ENCODE measurements around the gene MAGEA10. TPM values are rescaled to one million over a fixed set of nuclear protein-coding genes. Genes with fewer than 3 reads are reported as not detected.
A peak's percentile ranks its signal among the peaks of the same experiment; 100 is the strongest.
"Not testable (repeated sequence)": the region's sequence is repeated elsewhere in the genome, so short reads cannot be mapped to it uniquely, and the experiment has no call there.

MAGEA10 gene
- total RNA-seq (ENCODE audit: insufficient read depth, low replicate concordance): 0.24 TPM

- no peak for DNase-seq (ENCODE audit: low spot score)
These were observed at the start of gene MAGEA10 for GRCh38 chrX:152138388-152138784. MAGEA10 (minus strand) TSS chrX:152138577; CDS start chrX:152135620, 2,957 bp downstream.

- no peak for DNase-seq (ENCODE audit: low spot score)
These were observed 39.3 kb upstream of the MAGEA10 start for GRCh38 chrX:152177497-152178269.

GRCh38 chrX:152177052-152177451 is 38.7 kb upstream of the MAGEA10 start:
- DNase-seq (ENCODE audit: low spot score): no peak

- not testable (repeated sequence) for DNase-seq (ENCODE audit: low spot score)
These were observed 37.5 kb upstream of the MAGEA10 start for GRCh38 chrX:152175892-152176291.

- not testable (repeated sequence) for DNase-seq (ENCODE audit: low spot score)
These were observed 35.5 kb upstream of the MAGEA10 start for GRCh38 chrX:152173923-152174322.

GRCh38 chrX:152170621-152171020 is 32.2 kb upstream of the MAGEA10 start:
- no peak for DNase-seq (ENCODE audit: low spot score)

GRCh38 chrX:152165033-152165743 is 26.8 kb upstream of the MAGEA10 start:
- DNase-seq (ENCODE audit: low spot score): no peak

GRCh38 chrX:152157042-152157441 is 18.7 kb upstream of the MAGEA10 start:
- no peak for DNase-seq (ENCODE audit: low spot score)

- DNase-seq (ENCODE audit: low spot score): no peak
These were observed 17.5 kb upstream of the MAGEA10 start for GRCh38 chrX:152155766-152156310.

GRCh38 chrX:152154050-152154449 is 15.7 kb upstream of the MAGEA10 start:
- DNase-seq (ENCODE audit: low spot score): no peak

- no peak for DNase-seq (ENCODE audit: low spot score)
These were observed 12.9 kb upstream of the MAGEA10 start for GRCh38 chrX:152151256-152151655.

- no peak for DNase-seq (ENCODE audit: low spot score)
These were observed 11.3 kb upstream of the MAGEA10 start for GRCh38 chrX:152149648-152150047.

GRCh38 chrX:152139589-152139988 is 1.2 kb upstream of the MAGEA10 start:
- DNase-seq (ENCODE audit: low spot score): no peak

- no peak for DNase-seq (ENCODE audit: low spot score)
These were observed 498 bp downstream of the MAGEA10 start for GRCh38 chrX:152137771-152138387.

GRCh38 chrX:152136312-152136711 is 2.1 kb downstream of the MAGEA10 start:
- DNase-seq (ENCODE audit: low spot score): no peak

GRCh38 chrX:152131525-152131924 is 6.9 kb downstream of the MAGEA10 start:
- no peak for DNase-seq (ENCODE audit: low spot score)

- not testable (repeated sequence) for DNase-seq (ENCODE audit: low spot score)
These were observed 9.1 kb downstream of the MAGEA10 start for GRCh38 chrX:152129069-152129844.

- peak; percentile 0 for DNase-seq (ENCODE audit: low spot score)
These were observed 21.1 kb downstream of the MAGEA10 start for GRCh38 chrX:152117305-152117704.

GRCh38 chrX:152108527-152108926 is 29.9 kb downstream of the MAGEA10 start:
- no peak for DNase-seq (ENCODE audit: low spot score)

GRCh38 chrX:152103866-152104265 is 34.5 kb downstream of the MAGEA10 start:
- DNase-seq (ENCODE audit: low spot score): no peak

GRCh38 chrX:152086141-152086540 is 52.2 kb downstream of the MAGEA10 start:
- DNase-seq (ENCODE audit: low spot score): no peak
